ENCODE data around the gene SESN1.
A peak's percentile ranks its signal among the peaks of the same experiment; 100 is the strongest.

SESN1 gene

GRCh38 chr6:109027964-109028363, 66.7 kb downstream of the SESN1 start:
- no peaks in the 10 kb centered on the region; the same call in 1 of the 2 replicates for H3K27me3 ChIP-seq (ENCODE audit: low read depth)
- no peaks in the 10 kb centered on the region for H3K36me3 ChIP-seq (replicated peaks)
- no peak for DNase-seq (ENCODE audit: low spot score in 2 of 2)
- H3K9me3 ChIP-seq, result no peaks in the 10 kb centered on the region
- in situ Hi-C loops (cut with MboI; ENCODE audit: low sequenced_read_pairs), result no loop called here
- H3K4me1 ChIP-seq, result no peaks in the 10 kb centered on the region
- H3K4me3 ChIP-seq, result no peak overlapping the region

DNA sequence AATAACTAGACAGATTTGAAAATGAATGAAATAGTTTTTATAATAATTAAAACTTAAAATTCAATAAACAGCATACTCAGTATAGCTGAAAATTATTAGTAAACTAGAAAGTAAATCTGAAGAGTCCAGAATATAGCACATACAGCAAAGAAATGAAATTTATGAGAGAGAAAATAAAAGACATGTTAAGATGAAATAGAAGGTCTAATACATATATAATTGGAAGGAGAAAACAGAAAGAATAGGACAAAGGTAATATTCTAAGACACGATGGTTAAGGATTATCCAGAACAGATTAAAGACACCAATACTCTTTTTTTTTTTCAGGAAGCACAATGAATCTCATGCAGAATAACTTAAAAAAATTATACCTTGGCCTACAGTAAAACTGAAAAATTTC, 69.0 kb downstream of the SESN1 start:
- no peaks in the 10 kb centered on the region for H3K9me3 ChIP-seq

GRCh38 chr6:109024784-109025183, 69.9 kb downstream of the SESN1 start:
- no peaks in the 10 kb centered on the region for H3K9me3 ChIP-seq
- no peak overlapping the region for H3K4me3 ChIP-seq
- DNase-seq (ENCODE audit: low spot score in 2 of 2), result no peak
- no peaks in the 10 kb centered on the region for H3K4me1 ChIP-seq
- no peaks in the 10 kb centered on the region for H3K36me3 ChIP-seq (replicated peaks)
- H3K27me3 ChIP-seq (ENCODE audit: low read depth), result no peaks in the 10 kb centered on the region
- in situ Hi-C loops (cut with MboI; ENCODE audit: low sequenced_read_pairs), result no loop called here

More for the DNA sequence above, 69.0 kb downstream of the SESN1 start:
- DNase-seq (ENCODE audit: low spot score in 2 of 2), result no peak
- no peaks in the 10 kb centered on the region for H3K4me1 ChIP-seq
- no peaks in the 10 kb centered on the region for H3K36me3 ChIP-seq (replicated peaks)
- in situ Hi-C loops (cut with MboI; ENCODE audit: low sequenced_read_pairs), result no loop called here
- H3K4me3 ChIP-seq, result no peak overlapping the region
- no peaks in the 10 kb centered on the region for H3K27me3 ChIP-seq (ENCODE audit: low read depth)

- no peaks in the 10 kb centered on the region for H3K4me1 ChIP-seq
- DNase-seq (ENCODE audit: low spot score in 2 of 2), result no peak
- H3K36me3 ChIP-seq (replicated peaks), result no peaks in the 10 kb centered on the region
- in situ Hi-C loops (cut with MboI; ENCODE audit: low sequenced_read_pairs), result no loop called here
- no peaks in the 10 kb centered on the region for H3K27me3 ChIP-seq (ENCODE audit: low read depth)
- H3K9me3 ChIP-seq, result no peaks in the 10 kb centered on the region
- no peak overlapping the region for H3K4me3 ChIP-seq
These were observed 70.3 kb downstream of the SESN1 start for GRCh38 chr6:109024368-109024767.

- in situ Hi-C loops (cut with MboI; ENCODE audit: low sequenced_read_pairs), result no loop called here
These were observed 71.2 kb downstream of the SESN1 start for GRCh38 chr6:109023356-109023925.

DNA sequence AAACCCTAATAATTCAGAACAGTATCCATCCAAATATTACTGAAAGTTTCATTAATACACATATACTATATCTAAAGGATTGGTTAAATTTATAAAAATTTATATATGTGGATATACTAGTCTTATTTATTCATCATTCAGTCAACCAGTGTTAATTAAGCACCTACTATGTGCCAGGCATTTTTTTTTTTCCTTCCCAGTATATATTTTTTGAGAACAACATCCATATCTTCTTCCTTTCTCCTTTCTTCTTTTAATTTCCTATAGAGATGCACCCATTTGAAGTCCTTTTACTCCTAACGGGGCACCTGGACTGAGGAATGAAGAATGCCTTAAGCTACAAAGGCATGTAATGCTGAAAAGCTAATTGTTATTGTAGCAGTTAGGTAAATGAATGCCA, 72.8 kb downstream of the SESN1 start:
- in situ Hi-C loops (cut with MboI; ENCODE audit: low sequenced_read_pairs), result no loop called here
- Histone ChIP-seq H3K4me3 (no peak overlapping the region), H3K36me3 (replicated peaks) (no peaks in the 10 kb centered on the region), H3K27me3 (ENCODE audit: low read depth) (peaks cover 2% of the 10 kb centered on the region; the same call in 1 of the 2 replicates), H3K9me3 (no peaks in the 10 kb centered on the region), H3K4me1 (no peaks in the 10 kb centered on the region)
- no peak for DNase-seq (ENCODE audit: low spot score in 2 of 2)

More at GRCh38 chr6:109023356-109023925, 71.2 kb downstream of the SESN1 start:
- no peak for DNase-seq (ENCODE audit: low spot score in 2 of 2)
- H3K27me3 ChIP-seq (ENCODE audit: low read depth), result peaks cover under 1% of the 10 kb centered on the region; the same call in 1 of the 2 replicates
- H3K4me1 ChIP-seq, result no peaks in the 10 kb centered on the region
- H3K9me3 ChIP-seq, result no peaks in the 10 kb centered on the region
- H3K36me3 ChIP-seq (replicated peaks), result no peaks in the 10 kb centered on the region
- H3K4me3 ChIP-seq, result no peak overlapping the region

GRCh38 chr6:109019911-109020310, 74.7 kb downstream of the SESN1 start:
- DNase-seq (ENCODE audit: low spot score in 2 of 2), result no peak
- Histone ChIP-seq H3K4me3 (no peak overlapping the region), H3K36me3 (replicated peaks) (no peaks in the 10 kb centered on the region), H3K27me3 (ENCODE audit: low read depth) (peaks cover 6% of the 10 kb centered on the region; the same call in 1 of the 2 replicates), H3K4me1 (no peaks in the 10 kb centered on the region), H3K9me3 (no peaks in the 10 kb centered on the region)
- in situ Hi-C loops (cut with MboI; ENCODE audit: low sequenced_read_pairs), result no loop called here

- in situ Hi-C loops (cut with MboI; ENCODE audit: low sequenced_read_pairs), result no loop called here
- H3K36me3 ChIP-seq (replicated peaks), result no peaks in the 10 kb centered on the region
- no peak for DNase-seq (ENCODE audit: low spot score in 2 of 2)
- no peak overlapping the region for H3K4me3 ChIP-seq
- H3K4me1 ChIP-seq, result peaks cover 15% of the 10 kb centered on the region
- peaks cover 6% of the 10 kb centered on the region; the same call in 1 of the 2 replicates for H3K27me3 ChIP-seq (ENCODE audit: low read depth)
- no peaks in the 10 kb centered on the region for H3K9me3 ChIP-seq
These were observed 79.5 kb downstream of the SESN1 start for GRCh38 chr6:109015176-109015575.

- Histone ChIP-seq H3K4me3 (no peak overlapping the region), H3K27me3 (ENCODE audit: low read depth) (peaks cover 6% of the 10 kb centered on the region; the same call in 1 of the 2 replicates), H3K4me1 (peaks cover 18% of the 10 kb centered on the region), H3K9me3 (no peaks in the 10 kb centered on the region), H3K36me3 (replicated peaks) (no peaks in the 10 kb centered on the region)
- DNase-seq (ENCODE audit: low spot score in 2 of 2), result no peak
- in situ Hi-C loops (cut with MboI; ENCODE audit: low sequenced_read_pairs), result no loop called here
These were observed 80.0 kb downstream of the SESN1 start for GRCh38 chr6:109014606-109015005.

DNA sequence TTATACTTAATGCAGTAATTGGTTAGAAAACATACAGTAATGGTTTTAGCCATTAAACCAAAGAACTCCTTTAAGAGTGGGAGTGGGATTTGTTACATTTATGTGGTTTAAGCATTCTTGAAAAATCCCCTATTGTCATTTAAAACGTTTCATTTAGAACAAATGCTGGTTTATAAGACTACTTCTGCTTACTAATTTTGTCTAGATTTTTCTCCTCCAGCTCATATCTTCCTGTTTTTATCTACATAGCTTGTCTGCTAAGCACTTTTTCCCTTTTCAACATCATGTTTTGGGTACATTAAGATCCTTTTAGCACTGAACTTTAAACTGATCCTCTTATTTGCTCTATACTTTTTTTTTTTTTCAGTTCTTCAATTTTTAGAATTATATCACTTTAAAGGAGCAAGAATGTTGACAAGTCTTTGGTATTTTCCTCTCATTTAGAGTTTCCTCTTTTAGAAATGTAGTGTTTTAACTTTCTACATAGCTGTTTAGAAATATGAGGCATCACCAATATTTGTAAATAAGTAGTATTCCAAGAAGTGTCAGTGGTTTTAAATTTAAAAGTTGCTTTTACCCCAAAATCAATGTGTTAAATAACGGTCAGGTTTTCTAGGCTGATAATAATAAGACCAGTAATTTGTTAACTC, 80.9 kb downstream of the SESN1 start:
- no peaks in the 10 kb centered on the region for H3K9me3 ChIP-seq
- no peak overlapping the region for H3K4me3 ChIP-seq
- DNase-seq (ENCODE audit: low spot score in 2 of 2), result peak in 1 of 2 experiments; percentile 73
- peaks cover 6% of the 10 kb centered on the region; the same call in 1 of the 2 replicates for H3K27me3 ChIP-seq (ENCODE audit: low read depth)
- H3K36me3 ChIP-seq (replicated peaks), result no peaks in the 10 kb centered on the region
- H3K4me1 ChIP-seq, result peaks cover 18% of the 10 kb centered on the region
- in situ Hi-C loops (cut with MboI; ENCODE audit: low sequenced_read_pairs), result no loop called here

GRCh38 chr6:109010705-109011102, 83.9 kb downstream of the SESN1 start:
- in situ Hi-C loops (cut with MboI; ENCODE audit: low sequenced_read_pairs), result no loop called here
- Histone ChIP-seq H3K4me1 (peaks cover 27% of the 10 kb centered on the region), H3K4me3 (no peak overlapping the region), H3K9me3 (no peaks in the 10 kb centered on the region), H3K27me3 (ENCODE audit: low read depth) (no peaks in the 10 kb centered on the region), H3K36me3 (replicated peaks) (no peaks in the 10 kb centered on the region)
- DNase-seq (ENCODE audit: low spot score in 2 of 2), result no peak

- in situ Hi-C loops (cut with MboI; ENCODE audit: low sequenced_read_pairs), result no loop called here
- Histone ChIP-seq H3K27me3 (ENCODE audit: low read depth) (no peaks in the 10 kb centered on the region), H3K36me3 (replicated peaks) (no peaks in the 10 kb centered on the region), H3K4me1 (peaks cover 27% of the 10 kb centered on the region), H3K4me3 (peak overlapping the region; percentile 65), H3K9me3 (no peaks in the 10 kb centered on the region)
- no peak for DNase-seq (ENCODE audit: low spot score in 2 of 2)
These were observed 84.5 kb downstream of the SESN1 start for GRCh38 chr6:109009962-109010704.

DNA sequence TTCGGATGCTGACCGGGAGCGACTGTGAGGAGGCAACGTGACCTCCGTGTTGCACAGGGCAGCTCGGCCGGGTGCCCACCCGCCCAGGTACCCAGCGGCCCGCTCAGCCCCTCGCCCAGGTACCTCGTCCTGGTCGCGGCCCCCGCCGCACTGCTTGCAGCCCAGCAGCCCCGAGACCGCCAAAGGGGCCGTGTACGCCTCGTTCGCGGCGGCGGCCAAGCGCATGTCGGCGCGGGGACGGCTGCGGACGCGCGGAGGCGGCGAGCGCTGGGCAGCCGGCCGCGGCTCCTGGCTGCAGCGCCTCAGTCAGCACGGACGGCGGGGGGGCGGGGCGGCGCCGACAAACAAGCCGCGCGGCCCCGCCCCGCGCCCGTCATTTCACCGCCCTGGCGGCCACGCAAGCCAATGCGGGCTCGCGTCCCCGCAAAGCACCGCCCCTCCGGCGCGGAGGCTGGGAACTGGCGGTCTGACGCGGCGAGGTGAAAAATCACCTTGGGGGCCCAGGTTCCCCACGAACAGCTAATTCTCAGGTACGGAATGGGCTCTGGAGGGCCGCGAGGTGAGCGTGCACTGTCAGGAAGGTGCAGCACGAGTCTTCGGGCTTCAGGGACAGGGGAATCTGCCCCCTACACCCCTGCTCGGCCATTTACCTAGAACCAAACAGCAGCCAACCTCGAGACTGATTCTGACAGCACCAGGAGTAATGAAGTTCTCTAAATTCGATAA, 85.2 kb downstream of the SESN1 start:
- Histone ChIP-seq H3K4me3 (peak overlapping the region; percentile 65), H3K4me1 (peaks cover 27% of the 10 kb centered on the region), H3K9me3 (no peaks in the 10 kb centered on the region), H3K36me3 (replicated peaks) (no peaks in the 10 kb centered on the region), H3K27me3 (ENCODE audit: low read depth) (no peaks in the 10 kb centered on the region)
- in situ Hi-C loops (cut with MboI; ENCODE audit: low sequenced_read_pairs), result no loop called here
- DNase-seq (ENCODE audit: low spot score in 2 of 2), result peak; percentile 88 to 95
